ENCODE data around the gene B3GALT6.

B3GALT6 gene

DNA sequence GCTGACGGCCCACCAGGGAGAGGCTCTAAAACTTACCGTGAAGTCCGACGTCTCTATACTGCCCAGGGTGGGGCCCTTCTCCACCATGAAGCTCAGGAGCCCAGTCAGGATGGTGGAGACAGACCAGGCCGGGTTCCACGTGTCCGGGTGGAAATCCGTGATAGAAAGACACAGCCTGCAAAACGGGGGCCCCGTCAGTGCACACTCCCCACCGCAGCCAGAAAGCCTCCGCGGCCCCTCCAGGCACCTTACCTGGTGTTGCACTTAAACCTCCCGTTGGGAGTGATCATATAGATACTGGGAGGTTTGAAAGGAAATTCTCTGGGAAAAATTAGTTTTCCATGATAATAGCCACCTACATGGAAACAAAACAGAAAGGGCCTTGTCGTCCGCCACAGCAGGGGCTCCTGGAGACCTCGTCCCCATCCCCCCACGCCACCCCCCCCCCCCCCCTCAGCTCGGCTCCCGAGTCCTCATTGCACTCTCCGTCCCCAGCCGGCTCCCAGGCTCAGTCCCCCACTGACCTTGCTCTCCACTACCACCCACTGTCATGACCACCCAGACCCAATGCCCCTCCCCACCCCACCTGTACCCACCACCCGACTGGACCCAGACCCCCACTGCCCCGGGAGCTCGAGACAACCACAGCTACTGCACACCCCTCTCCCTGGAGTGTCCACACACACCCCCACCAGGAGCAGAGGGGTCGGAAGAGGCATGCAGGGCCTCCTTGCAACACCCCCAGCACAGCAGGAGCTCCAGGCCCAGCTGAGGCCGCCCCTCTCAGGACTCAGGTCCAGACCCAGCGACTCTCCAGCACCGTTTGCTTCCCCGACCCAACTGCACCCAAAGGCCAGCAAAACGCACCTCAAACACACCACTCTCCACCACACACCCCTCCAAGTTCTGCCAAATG lies 25.2 kb downstream of the B3GALT6 start (continued):
- 0 out of 2 replicates have a peak, but pooled peaks have one; percentile 8 for TF ChIP-seq GLIS1 (tag by site-specific recombination; IDR thresholded peaks at IDR 0.05)
- TF ChIP-seq BCL11B (tag by site-specific recombination; IDR thresholded peaks at IDR 0.05; ENCODE audit: low read depth): 0 out of 2 replicates have a peak, but pooled peaks have one; percentile 21
- TF ChIP-seq ZNF623 (tag by site-specific recombination; IDR thresholded peaks at IDR 0.05): no peak
- TF ChIP-seq ZNF239 (tag by site-specific recombination; IDR thresholded peaks at IDR 0.05): no peak
- no peak for TF ChIP-seq ZNF202 (tag by site-specific recombination; IDR thresholded peaks at IDR 0.05; ENCODE audit: borderline replicate concordance)
- TF ChIP-seq ZNF112 (tag by site-specific recombination; IDR thresholded peaks at IDR 0.05): no peak
- TF ChIP-seq, protein P1, sequence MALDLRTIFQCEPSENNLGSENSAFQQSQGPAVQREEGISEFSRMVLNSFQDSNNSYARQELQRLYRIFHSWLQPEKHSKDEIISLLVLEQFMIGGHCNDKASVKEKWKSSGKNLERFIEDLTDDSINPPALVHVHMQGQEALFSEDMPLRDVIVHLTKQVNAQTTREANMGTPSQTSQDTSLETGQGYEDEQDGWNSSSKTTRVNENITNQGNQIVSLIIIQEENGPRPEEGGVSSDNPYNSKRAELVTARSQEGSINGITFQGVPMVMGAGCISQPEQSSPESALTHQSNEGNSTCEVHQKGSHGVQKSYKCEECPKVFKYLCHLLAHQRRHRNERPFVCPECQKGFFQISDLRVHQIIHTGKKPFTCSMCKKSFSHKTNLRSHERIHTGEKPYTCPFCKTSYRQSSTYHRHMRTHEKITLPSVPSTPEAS (tag by site-specific recombination; IDR thresholded peaks at IDR 0.05): no peak
- no peak for TF ChIP-seq ZNF555 (tag by site-specific recombination; conservative IDR thresholded peaks at IDR 0.05)

DNA sequence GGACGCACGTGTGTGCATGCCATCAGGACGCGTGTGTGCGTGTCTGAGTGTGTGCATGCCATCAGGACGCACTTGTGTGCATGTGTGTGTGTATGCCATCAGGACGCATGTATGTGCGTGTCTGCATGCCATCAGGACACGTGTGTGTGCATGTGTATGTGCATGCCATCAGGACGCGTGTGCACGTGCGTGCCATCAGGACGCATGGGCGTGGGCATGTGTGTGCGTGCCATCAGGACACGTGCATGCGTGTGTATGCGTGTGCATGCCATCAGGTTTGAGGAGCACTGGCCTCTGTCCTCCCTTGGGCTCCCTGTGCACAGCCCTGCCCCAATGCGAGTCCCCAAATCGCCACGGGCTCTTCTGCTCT lies 27.1 kb downstream of the B3GALT6 start:
- ChIA-PET CTCF (no interaction called here), POLR2A (no interaction called here)
- peaks cover 6 to 93% of the 10 kb centered on the region in 2 experiments; a peak in 2 of 3 replicates for H3K36me3 ChIP-seq (ENCODE audit: control insufficient read depth in 2 of 2, insufficient read depth in 1 of 2, low read length in 2 of 2)
- no peaks in the 10 kb centered on the region for H3K4me1 ChIP-seq (ENCODE audit: control insufficient read depth, insufficient read depth, low read length)
- H3K4me3 ChIP-seq (ENCODE audit: low read depth, low read length): no peak overlapping the region
- no peak overlapping the region for H3K27ac ChIP-seq (ENCODE audit: extremely low read depth, low read depth, low read length)
- H3K9me3 ChIP-seq (ENCODE audit: control insufficient read depth, insufficient read depth, low read depth, low read length): no peaks in the 10 kb centered on the region
- TF ChIP-seq, protein P2, sequence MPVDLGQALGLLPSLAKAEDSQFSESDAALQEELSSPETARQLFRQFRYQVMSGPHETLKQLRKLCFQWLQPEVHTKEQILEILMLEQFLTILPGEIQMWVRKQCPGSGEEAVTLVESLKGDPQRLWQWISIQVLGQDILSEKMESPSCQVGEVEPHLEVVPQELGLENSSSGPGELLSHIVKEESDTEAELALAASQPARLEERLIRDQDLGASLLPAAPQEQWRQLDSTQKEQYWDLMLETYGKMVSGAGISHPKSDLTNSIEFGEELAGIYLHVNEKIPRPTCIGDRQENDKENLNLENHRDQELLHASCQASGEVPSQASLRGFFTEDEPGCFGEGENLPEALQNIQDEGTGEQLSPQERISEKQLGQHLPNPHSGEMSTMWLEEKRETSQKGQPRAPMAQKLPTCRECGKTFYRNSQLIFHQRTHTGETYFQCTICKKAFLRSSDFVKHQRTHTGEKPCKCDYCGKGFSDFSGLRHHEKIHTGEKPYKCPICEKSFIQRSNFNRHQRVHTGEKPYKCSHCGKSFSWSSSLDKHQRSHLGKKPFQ (tag by site-specific recombination; IDR thresholded peaks at IDR 0.05): no peak
- no peak for TF ChIP-seq ZNF133 (tag by site-specific recombination; IDR thresholded peaks at IDR 0.05)
- TF ChIP-seq SP7 (tag by site-specific recombination; IDR thresholded peaks at IDR 0.05): no peak
- TF ChIP-seq, protein P3, sequence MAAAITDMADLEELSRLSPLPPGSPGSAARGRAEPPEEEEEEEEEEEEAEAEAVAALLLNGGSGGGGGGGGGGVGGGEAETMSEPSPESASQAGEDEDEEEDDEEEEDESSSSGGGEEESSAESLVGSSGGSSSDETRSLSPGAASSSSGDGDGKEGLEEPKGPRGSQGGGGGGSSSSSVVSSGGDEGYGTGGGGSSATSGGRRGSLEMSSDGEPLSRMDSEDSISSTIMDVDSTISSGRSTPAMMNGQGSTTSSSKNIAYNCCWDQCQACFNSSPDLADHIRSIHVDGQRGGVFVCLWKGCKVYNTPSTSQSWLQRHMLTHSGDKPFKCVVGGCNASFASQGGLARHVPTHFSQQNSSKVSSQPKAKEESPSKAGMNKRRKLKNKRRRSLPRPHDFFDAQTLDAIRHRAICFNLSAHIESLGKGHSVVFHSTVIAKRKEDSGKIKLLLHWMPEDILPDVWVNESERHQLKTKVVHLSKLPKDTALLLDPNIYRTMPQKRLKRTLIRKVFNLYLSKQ (tag by site-specific recombination; IDR thresholded peaks at IDR 0.05; ENCODE audit: borderline replicate concordance): no peak
- TF ChIP-seq, protein P4, sequence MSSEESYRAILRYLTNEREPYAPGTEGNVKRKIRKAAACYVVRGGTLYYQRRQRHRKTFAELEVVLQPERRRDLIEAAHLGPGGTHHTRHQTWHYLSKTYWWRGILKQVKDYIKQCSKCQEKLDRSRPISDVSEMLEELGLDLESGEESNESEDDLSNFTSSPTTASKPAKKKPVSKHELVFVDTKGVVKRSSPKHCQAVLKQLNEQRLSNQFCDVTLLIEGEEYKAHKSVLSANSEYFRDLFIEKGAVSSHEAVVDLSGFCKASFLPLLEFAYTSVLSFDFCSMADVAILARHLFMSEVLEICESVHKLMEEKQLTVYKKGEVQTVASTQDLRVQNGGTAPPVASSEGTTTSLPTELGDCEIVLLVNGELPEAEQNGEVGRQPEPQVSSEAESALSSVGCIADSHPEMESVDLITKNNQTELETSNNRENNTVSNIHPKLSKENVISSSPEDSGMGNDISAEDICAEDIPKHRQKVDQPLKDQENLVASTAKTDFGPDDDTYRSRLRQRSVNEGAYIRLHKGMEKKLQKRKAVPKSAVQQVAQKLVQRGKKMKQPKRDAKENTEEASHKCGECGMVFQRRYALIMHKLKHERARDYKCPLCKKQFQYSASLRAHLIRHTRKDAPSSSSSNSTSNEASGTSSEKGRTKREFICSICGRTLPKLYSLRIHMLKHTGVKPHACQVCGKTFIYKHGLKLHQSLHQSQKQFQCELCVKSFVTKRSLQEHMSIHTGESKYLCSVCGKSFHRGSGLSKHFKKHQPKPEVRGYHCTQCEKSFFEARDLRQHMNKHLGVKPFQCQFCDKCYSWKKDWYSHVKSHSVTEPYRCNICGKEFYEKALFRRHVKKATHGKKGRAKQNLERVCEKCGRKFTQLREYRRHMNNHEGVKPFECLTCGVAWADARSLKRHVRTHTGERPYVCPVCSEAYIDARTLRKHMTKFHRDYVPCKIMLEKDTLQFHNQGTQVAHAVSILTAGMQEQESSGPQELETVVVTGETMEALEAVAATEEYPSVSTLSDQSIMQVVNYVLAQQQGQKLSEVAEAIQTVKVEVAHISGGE (tag by site-specific recombination; conservative IDR thresholded peaks at IDR 0.05; ENCODE audit: low read depth): no peak
- no peak for TF ChIP-seq ZNF394 (tag by site-specific recombination; IDR thresholded peaks at IDR 0.05; ENCODE audit: borderline replicate concordance)
- TF ChIP-seq ZFP3 (tag by site-specific recombination; IDR thresholded peaks at IDR 0.05; ENCODE audit: low read depth): no peak
- no peak for TF ChIP-seq ZNF677 (tag by site-specific recombination; IDR thresholded peaks at IDR 0.05)
- no peak for TF ChIP-seq WT1 (tag by site-specific recombination; IDR thresholded peaks at IDR 0.05)
- TF ChIP-seq ZNF223 (tag by site-specific recombination; IDR thresholded peaks at IDR 0.05): no peak
- TF ChIP-seq, protein P5, sequence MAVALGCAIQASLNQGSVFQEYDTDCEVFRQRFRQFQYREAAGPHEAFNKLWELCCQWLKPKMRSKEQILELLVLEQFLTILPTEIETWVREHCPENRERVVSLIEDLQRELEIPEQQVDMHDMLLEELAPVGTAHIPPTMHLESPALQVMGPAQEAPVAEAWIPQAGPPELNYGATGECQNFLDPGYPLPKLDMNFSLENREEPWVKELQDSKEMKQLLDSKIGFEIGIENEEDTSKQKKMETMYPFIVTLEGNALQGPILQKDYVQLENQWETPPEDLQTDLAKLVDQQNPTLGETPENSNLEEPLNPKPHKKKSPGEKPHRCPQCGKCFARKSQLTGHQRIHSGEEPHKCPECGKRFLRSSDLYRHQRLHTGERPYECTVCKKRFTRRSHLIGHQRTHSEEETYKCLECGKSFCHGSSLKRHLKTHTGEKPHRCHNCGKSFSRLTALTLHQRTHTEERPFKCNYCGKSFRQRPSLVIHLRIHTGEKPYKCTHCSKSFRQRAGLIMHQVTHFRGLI (tag by site-specific recombination; IDR thresholded peaks at IDR 0.05): no peak
- TF ChIP-seq ZNF211 (tag by site-specific recombination; IDR thresholded peaks at IDR 0.05; ENCODE audit: low read depth): no peak
- TF ChIP-seq ZNF146 (tag by site-specific recombination; IDR thresholded peaks at IDR 0.05): no peak
- TF ChIP-seq, protein P6, sequence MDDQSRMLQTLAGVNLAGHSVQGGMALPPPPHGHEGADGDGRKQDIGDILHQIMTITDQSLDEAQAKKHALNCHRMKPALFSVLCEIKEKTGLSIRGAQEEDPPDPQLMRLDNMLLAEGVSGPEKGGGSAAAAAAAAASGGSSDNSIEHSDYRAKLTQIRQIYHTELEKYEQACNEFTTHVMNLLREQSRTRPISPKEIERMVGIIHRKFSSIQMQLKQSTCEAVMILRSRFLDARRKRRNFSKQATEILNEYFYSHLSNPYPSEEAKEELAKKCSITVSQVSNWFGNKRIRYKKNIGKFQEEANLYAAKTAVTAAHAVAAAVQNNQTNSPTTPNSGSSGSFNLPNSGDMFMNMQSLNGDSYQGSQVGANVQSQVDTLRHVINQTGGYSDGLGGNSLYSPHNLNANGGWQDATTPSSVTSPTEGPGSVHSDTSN (CRISPR knock-in tag; IDR thresholded peaks at IDR 0.05): no peak
- TF ChIP-seq, protein P7, sequence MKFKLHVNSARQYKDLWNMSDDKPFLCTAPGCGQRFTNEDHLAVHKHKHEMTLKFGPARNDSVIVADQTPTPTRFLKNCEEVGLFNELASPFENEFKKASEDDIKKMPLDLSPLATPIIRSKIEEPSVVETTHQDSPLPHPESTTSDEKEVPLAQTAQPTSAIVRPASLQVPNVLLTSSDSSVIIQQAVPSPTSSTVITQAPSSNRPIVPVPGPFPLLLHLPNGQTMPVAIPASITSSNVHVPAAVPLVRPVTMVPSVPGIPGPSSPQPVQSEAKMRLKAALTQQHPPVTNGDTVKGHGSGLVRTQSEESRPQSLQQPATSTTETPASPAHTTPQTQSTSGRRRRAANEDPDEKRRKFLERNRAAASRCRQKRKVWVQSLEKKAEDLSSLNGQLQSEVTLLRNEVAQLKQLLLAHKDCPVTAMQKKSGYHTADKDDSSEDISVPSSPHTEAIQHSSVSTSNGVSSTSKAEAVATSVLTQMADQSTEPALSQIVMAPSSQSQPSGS (tag by site-specific recombination; IDR thresholded peaks at IDR 0.05; ENCODE audit: low read depth): no peak
